Measurements from ENCODE around the gene MPND. TPM values are rescaled to one million over a fixed set of nuclear protein-coding genes. Genes with fewer than 3 reads are reported as not detected.

The MPND gene
- total RNA-seq, 1 donor from 2014 or later: 42.4 TPM

DNA sequence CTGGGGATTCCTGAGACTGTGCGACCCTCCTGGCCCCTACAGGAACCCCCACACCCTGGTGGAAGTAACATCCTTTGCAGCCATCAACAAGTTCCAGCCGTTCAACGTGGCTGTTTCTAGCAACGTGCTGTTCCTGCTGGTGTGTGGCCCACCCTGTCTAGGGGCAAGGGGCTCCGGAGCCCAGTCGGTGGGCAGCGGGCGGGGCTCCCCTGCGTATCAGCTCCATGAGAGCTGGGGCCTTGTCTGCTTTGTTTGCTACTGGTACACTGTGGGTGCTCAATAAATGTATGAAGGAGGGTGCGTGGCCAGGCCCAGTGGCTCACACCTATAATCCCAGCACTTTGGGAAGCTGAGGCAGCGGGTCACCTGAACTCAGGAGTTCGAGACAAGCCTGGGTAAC, 10.9 kb downstream of the MPND start:
- no peak overlapping the region for H3K4me3 Mint-ChIP-seq
- H3K36me3 Mint-ChIP-seq: peaks cover 13% of the 10 kb centered on the region
- H3K27ac Mint-ChIP-seq: no peak overlapping the region
- H3K4me1 Mint-ChIP-seq: no peaks in the 10 kb centered on the region
- DNase-seq (ENCODE audit: low spot score in 2 of 2, unreplicated experiment in 2 of 2): no peak
- no peaks in the 10 kb centered on the region for H3K27me3 Mint-ChIP-seq (ENCODE audit: low read depth)
- TF ChIP-seq, protein P1, sequence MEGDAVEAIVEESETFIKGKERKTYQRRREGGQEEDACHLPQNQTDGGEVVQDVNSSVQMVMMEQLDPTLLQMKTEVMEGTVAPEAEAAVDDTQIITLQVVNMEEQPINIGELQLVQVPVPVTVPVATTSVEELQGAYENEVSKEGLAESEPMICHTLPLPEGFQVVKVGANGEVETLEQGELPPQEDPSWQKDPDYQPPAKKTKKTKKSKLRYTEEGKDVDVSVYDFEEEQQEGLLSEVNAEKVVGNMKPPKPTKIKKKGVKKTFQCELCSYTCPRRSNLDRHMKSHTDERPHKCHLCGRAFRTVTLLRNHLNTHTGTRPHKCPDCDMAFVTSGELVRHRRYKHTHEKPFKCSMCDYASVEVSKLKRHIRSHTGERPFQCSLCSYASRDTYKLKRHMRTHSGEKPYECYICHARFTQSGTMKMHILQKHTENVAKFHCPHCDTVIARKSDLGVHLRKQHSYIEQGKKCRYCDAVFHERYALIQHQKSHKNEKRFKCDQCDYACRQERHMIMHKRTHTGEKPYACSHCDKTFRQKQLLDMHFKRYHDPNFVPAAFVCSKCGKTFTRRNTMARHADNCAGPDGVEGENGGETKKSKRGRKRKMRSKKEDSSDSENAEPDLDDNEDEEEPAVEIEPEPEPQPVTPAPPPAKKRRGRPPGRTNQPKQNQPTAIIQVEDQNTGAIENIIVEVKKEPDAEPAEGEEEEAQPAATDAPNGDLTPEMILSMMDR (IDR thresholded peaks at IDR 0.05; ENCODE audit: unreplicated experiment): no peak
- no peaks in the 10 kb centered on the region for H3K9me3 Mint-ChIP-seq

DNA sequence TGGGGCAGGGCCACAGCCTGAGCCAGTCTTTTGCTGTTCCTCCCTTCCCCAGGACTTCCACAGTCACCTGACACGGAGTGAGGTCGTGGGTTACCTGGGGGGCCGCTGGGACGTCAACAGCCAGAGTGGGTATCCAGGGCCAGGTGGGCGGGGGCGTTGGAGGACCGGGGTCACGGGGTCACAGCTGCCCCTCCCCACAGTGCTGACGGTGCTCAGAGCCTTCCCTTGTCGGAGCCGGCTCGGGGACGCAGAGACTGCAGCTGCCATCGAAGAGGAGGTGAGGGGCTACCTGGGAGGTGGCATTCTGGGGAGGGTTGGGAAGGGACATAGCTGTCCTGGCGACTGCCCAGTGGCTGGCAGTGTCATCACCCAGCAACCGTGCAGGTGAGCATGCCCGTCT, 11.5 kb downstream of the MPND start:
- Mint-ChIP-seq H3K27ac (no peak overlapping the region), H3K9me3 (no peaks in the 10 kb centered on the region), H3K4me3 (no peak overlapping the region), H3K36me3 (peaks cover 10% of the 10 kb centered on the region), H3K4me1 (no peaks in the 10 kb centered on the region), H3K27me3 (ENCODE audit: low read depth) (no peaks in the 10 kb centered on the region)
- TF ChIP-seq, protein P1 (IDR thresholded peaks at IDR 0.05; ENCODE audit: unreplicated experiment): no peak
- no peak for DNase-seq (ENCODE audit: low spot score in 2 of 2, unreplicated experiment in 2 of 2)

DNA sequence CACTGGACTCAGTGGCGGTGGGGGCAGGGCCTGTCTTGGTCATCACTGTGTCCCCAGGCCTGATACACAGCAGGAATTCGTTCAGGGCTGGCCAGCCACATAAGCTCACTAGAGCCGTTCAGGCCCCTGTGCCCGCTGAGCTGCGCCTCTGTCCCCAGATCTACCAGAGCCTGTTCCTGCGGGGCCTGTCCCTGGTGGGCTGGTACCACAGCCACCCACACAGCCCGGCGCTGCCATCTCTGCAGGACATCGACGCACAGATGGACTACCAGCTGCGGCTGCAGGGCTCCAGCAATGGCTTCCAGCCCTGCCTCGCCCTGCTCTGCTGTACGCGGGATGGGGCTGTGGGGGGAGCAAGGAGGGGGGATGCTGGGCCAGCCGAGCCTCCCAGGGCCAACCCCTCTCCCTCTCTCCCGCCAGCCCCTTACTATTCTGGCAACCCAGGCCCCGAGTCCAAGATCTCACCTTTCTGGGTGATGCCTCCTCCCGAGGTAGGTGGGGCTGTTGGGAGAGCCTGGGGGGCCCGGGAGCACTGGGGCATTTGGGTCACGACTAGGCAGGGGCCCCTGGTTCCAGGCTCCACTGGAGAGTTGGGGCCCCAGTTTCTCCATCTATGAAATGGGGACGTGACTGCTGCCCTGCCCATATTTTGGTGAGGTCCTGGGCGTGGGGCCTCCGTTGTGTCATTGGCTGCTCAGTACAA, 13.9 kb downstream of the MPND start:
- Mint-ChIP-seq H3K36me3 (peaks cover 6% of the 10 kb centered on the region), H3K9me3 (no peaks in the 10 kb centered on the region), H3K27me3 (ENCODE audit: low read depth) (no peaks in the 10 kb centered on the region), H3K4me1 (no peaks in the 10 kb centered on the region), H3K4me3 (no peak overlapping the region), H3K27ac (no peak overlapping the region)
- TF ChIP-seq, protein P1 (IDR thresholded peaks at IDR 0.05; ENCODE audit: unreplicated experiment): no peak
- DNase-seq (ENCODE audit: low spot score in 2 of 2, unreplicated experiment in 2 of 2): no peak

DNA sequence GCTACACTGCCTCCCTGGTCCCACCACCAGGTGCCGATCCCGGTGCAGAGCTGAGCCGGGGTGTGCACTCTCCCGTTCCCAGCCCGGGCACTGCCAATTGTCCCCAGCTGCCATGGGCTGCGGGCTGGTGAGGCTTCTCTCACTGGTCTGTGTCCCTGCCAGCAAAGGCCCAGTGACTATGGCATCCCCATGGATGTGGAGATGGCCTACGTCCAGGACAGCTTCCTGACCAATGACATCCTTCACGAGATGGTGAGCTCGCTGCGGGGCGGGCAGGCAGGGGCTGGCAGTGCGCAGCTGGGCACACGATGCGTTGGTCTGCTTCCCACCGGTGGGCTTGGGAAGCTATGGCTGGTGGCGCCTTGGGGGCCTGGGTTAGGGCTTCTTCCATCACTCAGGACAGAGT, 14.6 kb downstream of the MPND start:
- no peak for DNase-seq (ENCODE audit: low spot score in 2 of 2, unreplicated experiment in 2 of 2)
- H3K27me3 Mint-ChIP-seq (ENCODE audit: low read depth): no peaks in the 10 kb centered on the region
- no peak overlapping the region for H3K27ac Mint-ChIP-seq
- TF ChIP-seq, protein P1 (IDR thresholded peaks at IDR 0.05; ENCODE audit: unreplicated experiment): no peak
- H3K4me3 Mint-ChIP-seq: no peak overlapping the region
- H3K4me1 Mint-ChIP-seq: no peaks in the 10 kb centered on the region
- no peaks in the 10 kb centered on the region for H3K9me3 Mint-ChIP-seq
- peaks cover 4% of the 10 kb centered on the region for H3K36me3 Mint-ChIP-seq

DNA sequence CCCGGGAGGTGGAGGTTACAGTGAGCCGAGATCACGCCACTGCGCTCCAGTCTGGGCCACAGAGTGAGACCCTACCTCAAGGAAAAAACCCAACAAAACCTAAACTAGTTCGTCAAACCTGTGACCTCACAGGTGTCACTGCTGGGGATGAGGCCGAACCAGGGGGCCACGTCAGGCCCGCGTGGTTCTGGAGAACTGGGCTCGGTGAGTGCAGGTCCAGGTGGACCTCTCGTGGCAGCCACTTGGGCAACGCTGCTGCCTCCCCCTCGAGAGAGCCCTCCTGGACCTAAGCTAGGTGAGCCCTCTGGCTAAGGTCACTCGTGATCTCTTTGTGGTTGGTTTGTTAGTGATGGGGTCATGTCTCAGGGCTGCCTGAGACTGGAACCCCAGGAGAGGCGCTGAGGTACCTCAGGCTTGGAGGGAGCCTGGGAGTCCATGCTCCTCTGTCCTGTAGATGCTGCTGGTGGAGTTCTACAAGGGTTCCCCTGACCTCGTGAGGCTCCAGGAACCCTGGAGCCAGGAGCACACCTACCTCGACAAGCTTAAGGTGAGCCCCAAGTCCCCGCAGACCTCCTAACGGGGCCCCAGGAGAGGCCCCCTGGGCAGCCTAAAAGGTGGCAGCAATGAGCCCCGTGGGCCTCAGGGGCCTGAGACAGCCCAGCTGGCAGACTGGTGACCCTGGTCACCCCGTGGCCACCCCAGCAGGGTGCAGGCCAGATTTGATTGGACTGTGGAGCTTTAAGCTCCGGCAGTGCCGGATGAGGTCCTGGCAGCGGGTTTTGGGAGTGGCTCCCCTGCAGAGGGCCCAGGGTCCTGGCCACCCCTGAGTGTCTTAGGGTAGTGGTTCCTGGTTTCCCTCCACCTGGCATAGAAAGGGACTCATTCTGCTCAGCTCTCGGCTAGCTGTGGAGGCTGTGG, 15.6 kb downstream of the MPND start:
- no peaks in the 10 kb centered on the region for H3K27me3 Mint-ChIP-seq (ENCODE audit: low read depth)
- H3K4me1 Mint-ChIP-seq: no peaks in the 10 kb centered on the region
- no peaks in the 10 kb centered on the region for H3K9me3 Mint-ChIP-seq
- TF ChIP-seq, protein P1 (IDR thresholded peaks at IDR 0.05; ENCODE audit: unreplicated experiment): no peak
- H3K4me3 Mint-ChIP-seq: no peak overlapping the region
- peaks cover 7% of the 10 kb centered on the region for H3K36me3 Mint-ChIP-seq
- H3K27ac Mint-ChIP-seq: no peak overlapping the region
- DNase-seq (ENCODE audit: low spot score in 2 of 2, unreplicated experiment in 2 of 2): no peak

Data from mesothelial cell of epicardium (in vitro differentiated cells).